Skin of body (tissue), 2 donors: ENCODE results near the gene ALDH18A1. TPM values are rescaled to one million over a fixed set of nuclear protein-coding genes. Genes with fewer than 3 reads are reported as not detected.
"Not testable (repeated sequence)": the region's sequence is repeated elsewhere in the genome, so short reads cannot be mapped to it uniquely, and the experiment has no call there.

Source experiments
- DNase-seq: peaks from one replicate; lab custom pipeline; 2025; lab: John Stamatoyannopoulos, UW
- total RNA-seq: library from RNA; depleted of rRNA; stranded (reverse); fragments of >200 nt; gene quantifications from one replicate; pipeline ENCODE4 v1.2.3, GENCODE V29; 2014

ALDH18A1 gene
- total RNA-seq, result 61.0 TPM

GRCh38 chr10:95656291-95657164 is at the start of gene ALDH18A1:
Gene ALDH18A1 (minus strand): TSS chr10:95656711. CDS start chr10:95653377, 3,334 bp downstream.
- peak; percentile 93 for DNase-seq

GRCh38 chr10:95698415-95698814 is 41.9 kb upstream of the ALDH18A1 start:
- no peak for DNase-seq

- DNase-seq, result peak; percentile 8
These were observed 40.9 kb upstream of the ALDH18A1 start for GRCh38 chr10:95697429-95697828.

- DNase-seq, result no peak
These were observed 38.2 kb upstream of the ALDH18A1 start for GRCh38 chr10:95694665-95695064.

GRCh38 chr10:95693668-95694534 is 37.4 kb upstream of the ALDH18A1 start, which contains the start of gene TCTN3:
Gene TCTN3 (minus strand): TSS chr10:95693927. CDS start chr10:95693899, 28 bp downstream.
- peak; percentile 100 for DNase-seq

GRCh38 chr10:95693071-95693667 is 36.7 kb upstream of the ALDH18A1 start:
- no peak for DNase-seq

- DNase-seq, result no peak
These were observed 34.8 kb upstream of the ALDH18A1 start for GRCh38 chr10:95691281-95691680.

GRCh38 chr10:95688648-95689047 is 32.1 kb upstream of the ALDH18A1 start:
- no peak for DNase-seq

- no peak for DNase-seq
These were observed 27.5 kb upstream of the ALDH18A1 start for GRCh38 chr10:95683966-95684365.

- no peak for DNase-seq
These were observed 19.0 kb upstream of the ALDH18A1 start for GRCh38 chr10:95675403-95676116.

GRCh38 chr10:95674643-95675042 is 18.1 kb upstream of the ALDH18A1 start:
- no peak for DNase-seq

GRCh38 chr10:95672641-95673040 is 16.1 kb upstream of the ALDH18A1 start:
- DNase-seq, result not testable (repeated sequence)

- DNase-seq, result no peak
These were observed 8.0 kb upstream of the ALDH18A1 start for GRCh38 chr10:95664543-95664942.

GRCh38 chr10:95663496-95663895 is 7.0 kb upstream of the ALDH18A1 start:
- DNase-seq, result no peak

GRCh38 chr10:95661818-95662217 is 5.3 kb upstream of the ALDH18A1 start:
- DNase-seq, result no peak

GRCh38 chr10:95660283-95660682 is 3.8 kb upstream of the ALDH18A1 start:
- no peak for DNase-seq

GRCh38 chr10:95657250-95657649 is 739 bp upstream of the ALDH18A1 start:
- no peak for DNase-seq

GRCh38 chr10:95655571-95656290 is 780 bp downstream of the ALDH18A1 start:
- no peak for DNase-seq

- no peak for DNase-seq
These were observed 2.6 kb downstream of the ALDH18A1 start for GRCh38 chr10:95653895-95654294.

GRCh38 chr10:95651346-95652060 is 5.0 kb downstream of the ALDH18A1 start:
- no peak for DNase-seq
